NCI-H1092 treated with DMSO at 0.1 percent for 48 hours (cell line): ENCODE measurements around the gene ANKS3.

Source experiments
- DNase-seq: peaks from one replicate; lab custom pipeline; 2025; lab: John Stamatoyannopoulos, UW

Gene ANKS3, protein sequence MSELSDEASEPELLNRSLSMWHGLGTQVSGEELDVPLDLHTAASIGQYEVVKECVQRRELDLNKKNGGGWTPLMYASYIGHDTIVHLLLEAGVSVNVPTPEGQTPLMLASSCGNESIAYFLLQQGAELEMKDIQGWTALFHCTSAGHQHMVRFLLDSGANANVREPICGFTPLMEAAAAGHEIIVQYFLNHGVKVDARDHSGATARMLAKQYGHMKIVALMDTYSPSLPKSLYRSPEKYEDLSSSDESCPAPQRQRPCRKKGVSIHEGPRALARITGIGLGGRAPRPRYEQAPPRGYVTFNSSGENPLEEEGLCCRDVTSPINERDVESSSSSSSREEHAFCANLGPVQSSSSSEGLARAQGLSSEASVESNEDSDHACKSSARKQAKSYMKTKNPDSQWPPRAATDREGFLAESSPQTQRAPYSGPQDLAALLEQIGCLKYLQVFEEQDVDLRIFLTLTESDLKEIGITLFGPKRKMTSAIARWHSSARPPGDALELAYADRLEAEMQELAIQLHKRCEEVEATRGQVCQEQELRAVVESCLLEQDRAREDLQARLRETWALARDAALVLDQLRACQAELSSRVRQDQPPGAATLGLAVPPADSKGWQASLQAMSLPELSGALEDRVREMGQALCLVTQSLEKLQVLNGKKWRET

GRCh38 chr16:4734063-4734729 is at the start of gene ANKS3, which contains the start of gene DNAAF8:
Gene ANKS3 (minus strand): TSS chr16:4734271. CDS start chr16:4730149, 4,122 bp downstream.
Gene DNAAF8 (plus strand): TSS chr16:4734537. CDS start chr16:4736515, 1,978 bp downstream.
- peak; percentile 90 for DNase-seq

DNA sequence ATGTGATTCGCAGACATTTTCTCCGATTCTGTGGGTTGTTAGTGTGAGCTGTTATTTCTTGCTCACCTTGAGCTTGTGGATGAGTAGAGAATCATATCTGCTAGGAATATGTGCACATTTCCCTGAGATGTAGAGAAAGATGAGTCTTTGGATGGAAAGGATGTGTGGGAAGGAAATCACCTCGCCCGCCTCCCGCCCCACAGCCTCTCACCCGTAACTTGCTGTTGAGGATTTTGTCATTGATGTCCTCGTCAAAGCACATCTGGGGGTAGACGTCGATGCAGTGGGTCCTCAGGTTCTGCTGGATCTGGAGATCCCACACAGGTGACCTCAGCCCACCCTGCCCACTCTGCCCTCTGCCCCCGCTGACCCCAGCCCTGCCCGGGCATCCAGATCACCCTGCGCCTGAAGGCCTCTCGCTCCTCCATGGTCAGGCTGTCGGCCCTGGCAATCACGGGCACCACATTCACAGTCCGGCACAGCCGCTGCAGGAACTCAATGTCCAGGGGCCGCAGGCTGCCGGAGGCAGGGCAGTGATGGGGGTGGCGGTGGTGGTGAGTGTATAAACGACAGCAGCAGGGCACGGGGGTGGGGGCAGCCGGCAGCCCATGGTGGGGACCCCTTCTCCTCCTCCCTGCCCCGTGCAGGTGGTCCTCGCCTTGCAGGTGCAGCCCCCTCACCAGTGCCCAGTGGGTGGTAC is 49.3 kb upstream of the ANKS3 start:
- DNase-seq: no peak

GRCh38 chr16:4780235-4780634 is 46.2 kb upstream of the ANKS3 start:
- DNase-seq: no peak

GRCh38 chr16:4778050-4778392 is 44.0 kb upstream of the ANKS3 start:
- no peak for DNase-seq

DNA sequence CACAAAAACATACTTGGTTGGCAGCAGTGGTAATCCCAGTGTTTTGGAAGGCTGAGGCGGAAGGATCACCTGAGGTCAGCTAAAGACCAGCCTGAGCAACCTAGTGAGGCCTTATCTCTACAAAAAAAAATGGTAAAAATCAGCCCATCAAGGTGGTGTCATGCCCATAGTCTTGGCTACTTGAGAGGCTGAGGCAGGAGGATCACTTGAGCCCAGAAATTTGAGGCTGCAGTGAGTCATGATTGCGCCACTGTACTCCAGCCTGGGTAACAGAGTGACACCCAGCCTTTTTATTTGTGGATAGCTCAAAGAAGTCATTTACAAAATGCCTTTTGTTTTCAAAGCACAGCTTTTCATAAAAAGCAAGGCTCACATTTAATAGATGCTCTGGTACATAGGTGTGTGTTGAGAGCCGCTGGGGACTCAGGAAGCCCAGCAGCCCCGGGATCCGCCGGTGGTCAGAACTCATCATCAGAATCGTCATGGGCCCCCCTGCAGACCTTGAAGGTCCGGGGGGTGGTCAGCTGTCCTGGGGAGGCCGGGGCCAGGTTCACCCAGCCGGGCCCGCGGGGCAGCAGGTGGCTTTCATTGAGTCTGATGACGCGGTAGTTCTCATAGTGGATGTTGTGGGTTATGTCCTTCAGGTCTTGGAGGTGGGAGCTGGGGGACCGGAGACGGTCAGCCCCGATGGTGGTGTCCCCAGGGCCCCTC is 43.4 kb upstream of the ANKS3 start:
- no peak for DNase-seq

GRCh38 chr16:4776141-4776705 is 42.2 kb upstream of the ANKS3 start:
- DNase-seq: no peak

- DNase-seq: no peak
These were observed 40.9 kb upstream of the ANKS3 start for GRCh38 chr16:4775005-4775404.

DNA sequence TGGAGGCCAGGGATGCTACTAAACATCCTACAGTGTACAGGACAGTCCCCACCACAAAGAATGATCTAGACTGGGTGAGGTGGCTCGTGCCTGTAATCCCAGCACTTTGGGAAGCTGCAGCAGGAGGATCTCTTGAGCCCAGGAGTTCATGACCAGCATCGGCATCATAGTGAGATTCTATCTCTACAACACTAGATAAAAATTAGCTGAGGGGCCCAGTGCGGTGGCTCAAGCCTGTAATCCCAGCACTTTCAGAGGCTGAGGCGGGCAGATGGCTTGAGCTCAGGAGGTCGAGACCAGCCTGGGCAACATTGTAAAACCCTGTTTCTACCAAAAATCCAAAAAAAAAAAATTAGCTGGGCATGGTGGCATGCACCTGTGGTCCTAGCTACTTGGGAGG is 38.3 kb upstream of the ANKS3 start:
- no peak for DNase-seq

- DNase-seq: no peak
These were observed 37.6 kb upstream of the ANKS3 start for GRCh38 chr16:4771646-4772045.

DNA sequence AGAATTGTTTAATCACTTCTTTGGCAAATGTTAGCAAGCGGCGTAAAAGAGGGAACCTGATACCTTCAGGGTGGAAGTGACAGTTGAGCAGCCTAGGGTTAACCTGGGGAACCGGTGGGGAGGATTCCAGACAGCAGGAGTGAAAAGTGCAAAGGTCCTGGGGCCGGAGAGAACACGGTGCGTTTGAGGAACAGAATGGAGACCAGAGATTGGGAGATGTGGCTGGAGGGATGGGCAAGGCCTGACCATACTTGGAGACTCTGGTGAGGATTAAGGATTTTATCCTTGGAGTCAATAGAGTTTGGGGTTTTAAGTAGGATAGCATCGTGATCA is 35.2 kb upstream of the ANKS3 start:
- DNase-seq: no peak

- peak; percentile 96 for DNase-seq
These were observed 34.7 kb upstream of the ANKS3 start for GRCh38 chr16:4768549-4769305.

DNA sequence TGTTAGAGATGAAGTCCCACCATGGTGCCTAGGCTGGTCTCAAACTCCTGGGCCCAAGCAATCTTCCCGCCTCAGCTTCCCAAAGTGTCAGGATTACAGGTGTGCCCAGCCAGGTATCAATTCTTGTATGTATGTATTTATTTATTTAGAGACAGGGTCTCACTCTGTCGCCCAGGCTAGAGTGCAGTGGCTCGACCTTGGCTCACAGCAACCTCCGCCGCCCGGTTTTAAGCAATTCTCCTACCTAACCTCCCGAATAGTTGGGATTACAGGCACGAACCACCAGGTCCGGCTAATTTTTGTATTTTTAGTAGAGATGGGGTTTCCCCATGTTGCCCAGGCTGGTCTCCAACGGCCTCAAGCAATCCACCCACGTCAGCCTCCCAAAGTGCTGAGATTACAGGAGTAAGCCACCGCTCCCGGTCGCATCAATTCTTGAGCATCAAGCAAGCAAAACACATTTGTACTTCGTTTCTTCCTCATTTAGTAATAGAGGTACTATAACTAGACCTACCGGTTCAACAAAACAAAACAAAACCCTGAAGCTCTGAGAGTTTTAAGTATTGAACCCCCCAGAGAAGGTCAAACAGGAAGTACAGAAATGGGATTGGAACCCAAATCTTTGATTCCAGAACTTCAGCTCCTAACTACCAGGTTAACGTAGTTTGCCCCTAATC is 33.9 kb upstream of the ANKS3 start:
- DNase-seq: no peak

GRCh38 chr16:4766875-4767628 is 33.0 kb upstream of the ANKS3 start, which contains the start of gene ZNF500:
Gene ZNF500 (minus strand): TSS chr16:4767162. CDS start chr16:4765978, 1,184 bp downstream.
- peak; percentile 94 for DNase-seq

- no peak for DNase-seq
These were observed 31.7 kb upstream of the ANKS3 start for GRCh38 chr16:4765511-4766474.

GRCh38 chr16:4763791-4764190 is 29.7 kb upstream of the ANKS3 start:
- no peak for DNase-seq

DNA sequence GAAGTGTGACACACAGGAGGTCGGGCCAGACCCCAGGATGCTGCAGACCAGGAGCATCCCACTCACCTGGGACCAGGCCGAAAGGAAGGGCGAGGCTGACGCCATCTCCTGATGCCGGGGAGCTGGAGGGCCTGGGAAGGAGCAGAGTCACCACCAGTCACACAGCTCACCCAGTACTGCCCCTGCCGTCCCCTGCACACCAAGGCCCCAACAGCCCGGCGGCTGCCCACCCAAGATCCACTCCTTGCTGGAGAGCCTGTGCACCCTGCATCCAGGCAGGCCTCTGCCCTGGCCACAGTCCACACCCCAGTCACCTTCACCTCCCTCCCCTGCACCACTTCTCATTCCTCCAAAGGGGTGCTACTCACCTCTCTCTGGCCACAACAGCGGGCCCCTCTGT is 28.1 kb upstream of the ANKS3 start:
- no peak for DNase-seq

DNA sequence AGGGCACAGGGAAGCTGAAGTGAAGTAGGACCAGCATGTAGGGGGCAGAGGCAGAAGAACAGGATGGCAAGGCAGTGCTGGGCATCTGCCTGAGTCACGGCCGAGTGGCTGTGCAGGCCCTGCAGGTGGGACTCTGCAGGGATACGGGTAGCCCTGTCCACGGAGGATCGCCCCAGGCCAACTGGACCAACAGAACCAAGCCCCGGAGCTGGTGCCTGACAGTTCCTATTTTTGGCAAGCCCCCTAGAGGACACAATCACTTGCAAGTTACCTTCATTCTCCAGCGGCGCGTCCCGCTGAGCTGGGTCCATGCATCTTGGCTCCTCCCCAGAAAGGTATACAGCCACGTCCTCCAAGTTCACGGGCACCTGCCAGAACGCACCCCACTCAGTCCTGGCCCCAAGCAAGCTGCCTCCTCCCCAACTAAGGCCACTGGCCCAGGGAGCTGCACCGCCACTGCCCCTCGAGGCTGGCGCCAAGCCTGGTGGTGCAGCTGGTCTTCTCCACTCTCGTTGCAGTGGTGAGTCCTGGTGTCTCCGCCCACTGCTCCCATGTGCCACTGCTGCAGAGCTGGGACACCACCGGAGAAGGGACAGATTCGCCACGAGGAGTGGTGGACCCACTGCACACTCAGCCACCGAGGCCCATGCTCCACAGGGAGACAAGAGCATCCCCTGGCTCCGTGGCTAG is 26.3 kb upstream of the ANKS3 start:
- DNase-seq: no peak

DNA sequence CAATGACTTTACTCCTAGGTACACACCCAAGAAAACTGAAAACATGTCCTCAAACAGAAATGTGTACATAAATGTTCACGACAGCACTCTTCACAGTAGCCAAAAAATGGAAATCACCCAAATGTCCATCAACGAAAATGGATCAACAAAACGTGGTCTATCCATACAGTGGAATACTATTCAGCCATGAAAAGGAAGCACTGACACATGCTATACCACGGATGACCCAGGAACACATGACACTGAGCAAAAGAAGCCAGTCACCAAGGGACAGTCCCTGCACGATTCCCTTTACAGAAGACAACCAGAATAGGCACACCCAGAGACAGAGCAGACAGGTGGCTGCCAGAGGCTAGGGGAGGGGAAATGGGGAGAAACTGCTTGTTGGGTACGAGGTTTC is 21.6 kb upstream of the ANKS3 start:
- DNase-seq: no peak
